Choroid plexus epithelial cell (primary cell): ENCODE data around the gene CTF1.
A peak's percentile ranks its signal among the peaks of the same experiment; 100 is the strongest.

ENCODE experiments used
- DNase-seq: peaks from one replicate; pipeline ENCODE4 v3.0.0-alpha.2; 2010; ENCODE audit warnings: low read depth
- H3K4me3 ChIP-seq: 2 replicates; pipeline ENCODE4 v1.5.1; 2011; ENCODE audit warnings: low read depth, mild to moderate bottlenecking, control low read depth, low read length, moderate library complexity
- TF ChIP-seq, protein P1 (sequence below): conservative IDR thresholded peaks from 2 replicates; pipeline ENCODE4 v1.5.1; 2011; ENCODE audit warnings: low read depth, mild to moderate bottlenecking, control low read depth, inconsistent platforms, low read length, moderate library complexity

Gene CTF1

DNA sequence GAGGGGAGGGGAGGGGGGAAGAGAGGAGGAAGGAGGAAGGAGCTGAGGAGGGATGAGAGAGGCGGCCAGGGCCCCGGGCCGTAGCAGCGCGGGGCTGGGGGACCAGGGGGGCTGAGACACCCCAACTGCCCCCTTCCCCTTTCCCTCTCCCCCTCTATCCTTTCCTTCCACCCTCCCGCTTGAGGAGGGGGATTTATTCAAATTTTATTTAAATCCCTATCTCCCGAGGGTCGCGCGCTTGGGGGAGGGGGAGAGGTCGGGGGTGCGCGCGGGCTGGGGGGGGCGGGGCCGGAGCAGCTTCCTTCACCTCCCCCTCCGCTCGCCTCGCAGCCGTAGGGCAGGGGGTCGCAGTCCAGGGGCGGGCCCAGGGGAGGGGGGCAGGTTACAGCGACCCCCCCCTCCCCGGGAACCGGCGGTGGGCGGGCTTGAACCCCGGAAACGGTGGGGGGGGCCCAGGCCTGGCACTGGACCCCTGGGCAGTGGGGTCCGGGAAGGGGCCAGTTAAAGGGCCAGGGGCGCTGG is 27.2 kb downstream of the CTF1 start, which contains the start of gene FBXL19:
FBXL19 (plus strand) TSS at position 19 of the 522 bp plus-strand sequence. CDS start 2,183 bp downstream, outside the sequence.
- no peak for DNase-seq

DNA sequence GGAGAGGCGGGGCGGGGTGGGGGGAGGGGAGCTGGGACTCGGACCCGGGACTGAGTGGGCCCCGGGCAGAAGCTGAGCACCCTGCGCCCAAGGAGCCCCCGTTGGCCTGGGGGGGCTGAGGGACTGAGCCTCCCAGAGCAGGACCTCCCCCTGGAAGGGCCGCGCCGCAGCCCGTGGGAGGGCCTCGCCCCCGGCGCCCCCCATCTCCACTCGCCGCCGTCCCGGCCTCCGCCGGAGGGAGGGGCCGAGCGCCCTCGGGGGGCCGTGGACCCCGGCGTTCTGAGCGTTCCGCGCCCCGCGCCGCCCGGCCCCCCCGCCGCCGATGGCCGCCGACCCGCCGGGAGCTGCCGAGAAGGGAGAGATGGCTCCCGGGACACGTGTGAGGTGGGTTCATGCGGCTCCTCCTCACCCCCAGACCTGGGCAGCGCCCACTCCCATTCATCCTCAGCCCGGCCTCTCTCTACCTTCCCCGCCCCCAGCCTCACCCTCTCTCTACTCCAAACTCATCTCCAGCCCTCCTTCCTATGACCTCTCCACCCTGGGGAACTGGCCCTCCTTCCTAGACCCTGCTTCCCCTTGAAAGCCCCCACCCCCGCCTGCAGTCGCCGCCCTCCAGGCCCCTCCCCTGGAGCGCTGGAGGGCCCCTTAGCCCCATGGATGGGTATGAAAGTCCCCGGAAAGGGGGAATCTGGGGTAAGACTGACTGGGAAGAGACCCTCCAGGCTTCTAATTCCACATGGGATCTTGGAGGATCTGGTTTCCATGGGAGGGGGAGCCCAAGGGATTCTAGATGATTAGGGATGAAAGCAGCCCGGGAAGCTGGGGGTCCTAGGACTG is 27.9 kb downstream of the CTF1 start:
- TF ChIP-seq, protein P1, sequence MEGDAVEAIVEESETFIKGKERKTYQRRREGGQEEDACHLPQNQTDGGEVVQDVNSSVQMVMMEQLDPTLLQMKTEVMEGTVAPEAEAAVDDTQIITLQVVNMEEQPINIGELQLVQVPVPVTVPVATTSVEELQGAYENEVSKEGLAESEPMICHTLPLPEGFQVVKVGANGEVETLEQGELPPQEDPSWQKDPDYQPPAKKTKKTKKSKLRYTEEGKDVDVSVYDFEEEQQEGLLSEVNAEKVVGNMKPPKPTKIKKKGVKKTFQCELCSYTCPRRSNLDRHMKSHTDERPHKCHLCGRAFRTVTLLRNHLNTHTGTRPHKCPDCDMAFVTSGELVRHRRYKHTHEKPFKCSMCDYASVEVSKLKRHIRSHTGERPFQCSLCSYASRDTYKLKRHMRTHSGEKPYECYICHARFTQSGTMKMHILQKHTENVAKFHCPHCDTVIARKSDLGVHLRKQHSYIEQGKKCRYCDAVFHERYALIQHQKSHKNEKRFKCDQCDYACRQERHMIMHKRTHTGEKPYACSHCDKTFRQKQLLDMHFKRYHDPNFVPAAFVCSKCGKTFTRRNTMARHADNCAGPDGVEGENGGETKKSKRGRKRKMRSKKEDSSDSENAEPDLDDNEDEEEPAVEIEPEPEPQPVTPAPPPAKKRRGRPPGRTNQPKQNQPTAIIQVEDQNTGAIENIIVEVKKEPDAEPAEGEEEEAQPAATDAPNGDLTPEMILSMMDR: no peak
- peak overlapping the region; percentile 97 for H3K4me3 ChIP-seq
- DNase-seq: no peak

More for the DNA sequence above, 27.2 kb downstream of the CTF1 start, which contains the start of gene FBXL19:
- H3K4me3 ChIP-seq: peak within 1 kb of the TSS; percentile 97
- TF ChIP-seq, protein P1: no peak

DNA sequence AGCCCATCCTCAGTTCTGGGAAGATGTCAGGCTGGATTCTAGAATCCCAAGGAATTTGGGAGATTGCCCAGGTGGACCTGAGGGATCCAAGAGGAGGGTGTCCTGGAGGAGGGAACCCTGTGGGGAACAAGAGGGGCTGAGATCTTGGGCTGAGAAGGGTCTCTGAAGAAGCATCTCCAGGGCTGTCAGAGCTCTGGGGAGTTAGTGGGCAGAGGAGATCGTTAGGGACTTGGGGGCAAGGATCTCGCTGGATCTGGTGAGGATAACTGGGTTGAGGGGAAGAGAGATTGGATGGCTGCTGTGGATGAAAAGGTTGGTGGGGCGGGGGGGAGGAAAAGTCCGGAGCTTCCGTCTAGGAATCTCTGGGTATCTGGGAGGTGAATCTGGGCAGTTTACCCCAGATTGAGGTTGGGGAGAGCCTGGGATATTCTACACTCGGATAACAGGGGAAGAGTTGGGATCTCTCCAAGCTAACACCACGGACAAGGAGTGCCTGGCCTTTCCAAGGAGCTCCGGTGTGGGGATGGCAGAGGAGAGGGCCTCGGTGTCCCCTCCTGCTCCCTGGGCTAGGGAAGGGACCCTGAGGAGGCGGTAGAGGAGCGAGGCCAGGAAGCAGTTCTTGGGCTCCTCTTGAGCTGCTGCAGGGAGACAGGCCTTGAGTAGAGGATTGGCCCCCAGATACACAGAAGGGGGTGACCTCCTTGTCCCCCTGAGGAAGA is 28.7 kb downstream of the CTF1 start:
- TF ChIP-seq, protein P1: no peak
- DNase-seq: no peak
- peak overlapping the region; percentile 97 for H3K4me3 ChIP-seq

DNA sequence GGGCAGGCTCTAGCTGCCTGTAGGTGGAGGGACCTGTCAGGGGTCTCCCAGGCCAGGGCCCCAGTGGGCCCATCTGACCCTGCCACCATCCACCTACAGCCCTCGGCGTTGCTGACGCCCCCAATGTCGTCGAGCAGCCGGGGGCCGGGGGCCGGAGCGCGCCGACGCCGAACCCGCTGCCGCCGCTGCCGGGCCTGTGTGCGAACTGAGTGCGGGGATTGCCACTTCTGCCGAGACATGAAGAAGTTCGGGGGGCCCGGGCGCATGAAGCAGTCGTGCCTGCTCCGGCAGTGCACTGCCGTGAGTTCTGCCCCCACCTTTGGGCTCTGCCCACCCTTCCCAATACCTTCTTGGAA is 29.2 kb downstream of the CTF1 start:
- no peak for DNase-seq
- TF ChIP-seq, protein P1: no peak

DNA sequence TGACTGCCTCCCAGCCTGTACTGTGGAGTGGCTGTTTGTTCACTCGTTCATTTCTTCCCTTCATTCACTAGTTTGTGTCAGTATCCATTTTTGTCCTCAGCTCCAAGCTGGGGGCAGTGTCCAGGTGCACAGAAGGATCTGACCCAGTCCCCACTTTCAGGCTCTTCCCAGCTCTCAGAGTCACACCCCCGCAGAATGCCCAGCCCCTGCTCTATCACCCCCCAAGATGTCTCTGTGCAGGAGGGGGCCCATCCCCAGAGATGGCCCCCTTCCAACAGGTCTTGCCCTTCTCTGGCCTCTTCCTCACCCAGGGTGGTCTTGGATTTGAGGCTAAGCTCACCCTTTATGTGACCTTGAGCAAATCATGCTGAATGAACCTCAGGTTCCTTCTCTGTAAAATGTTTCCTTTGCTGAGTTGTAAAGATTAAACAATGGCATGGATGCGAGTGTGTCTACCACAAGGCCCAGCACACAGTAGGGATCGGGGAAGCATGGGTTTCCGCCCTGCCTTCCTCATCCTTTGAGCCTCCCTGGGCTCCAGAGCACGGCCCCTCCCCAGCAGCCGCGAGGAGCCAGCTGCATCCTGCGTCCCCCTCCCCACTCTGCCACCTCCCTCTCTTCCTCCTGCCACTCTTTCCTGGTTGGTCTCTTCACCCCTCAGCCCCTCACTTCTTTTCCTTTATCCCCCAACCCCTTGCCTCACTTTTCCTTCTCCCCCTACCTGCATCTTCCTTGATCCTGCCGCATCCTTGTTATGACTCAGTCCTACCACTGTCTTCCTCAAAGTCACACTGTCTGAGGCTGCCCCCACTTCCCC is 29.8 kb downstream of the CTF1 start:
- H3K4me3 ChIP-seq: no peak overlapping the region
- DNase-seq: no peak
- TF ChIP-seq, protein P1: no peak

More for the DNA sequence above, 29.2 kb downstream of the CTF1 start:
- peak overlapping the region; percentile 97 for H3K4me3 ChIP-seq

DNA sequence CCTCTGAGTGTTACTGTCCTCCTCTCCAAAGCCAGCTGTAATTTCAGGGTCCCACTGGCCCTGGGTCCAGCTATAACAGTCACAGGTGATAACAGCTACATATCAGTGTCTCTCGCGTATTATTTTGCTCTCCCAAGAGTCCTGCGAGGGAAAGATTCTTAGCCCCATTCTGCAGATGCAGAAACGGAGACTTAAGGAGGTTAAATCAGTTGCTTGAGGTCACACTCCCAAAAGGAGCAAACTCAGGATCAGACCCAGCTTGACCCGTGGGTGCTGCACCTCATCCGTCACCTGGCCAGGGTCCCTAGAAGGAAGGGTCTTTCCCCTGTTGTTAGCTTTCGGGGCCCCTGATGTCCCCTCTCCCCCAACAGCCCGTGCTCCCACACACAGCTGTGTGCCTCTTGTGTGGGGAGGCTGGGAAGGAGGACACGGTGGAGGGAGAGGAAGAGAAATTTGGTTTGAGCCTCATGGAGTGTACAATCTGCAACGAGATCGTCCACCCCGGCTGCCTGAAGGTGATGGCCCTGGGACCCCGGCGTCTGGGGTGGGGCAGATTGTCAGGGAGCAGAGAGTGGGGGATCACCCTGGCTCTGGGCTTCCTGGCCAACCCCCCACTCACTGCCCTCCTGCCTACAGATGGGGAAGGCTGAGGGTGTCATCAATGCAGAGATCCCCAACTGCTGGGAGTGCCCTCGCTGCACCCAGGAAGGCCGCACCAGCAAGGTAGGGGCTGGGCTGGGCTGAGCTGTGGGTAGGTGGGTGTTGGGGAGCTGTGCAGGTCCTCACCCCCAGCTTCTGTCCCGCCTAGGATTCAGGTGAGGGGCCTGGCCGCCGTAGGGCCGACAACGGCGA is 30.7 kb downstream of the CTF1 start:
- DNase-seq: no peak
- TF ChIP-seq, protein P1: no peak
- H3K4me3 ChIP-seq: no peak overlapping the region
